NCI-H187 (cell line): ENCODE measurements around the gene HIF1AN.

Experiments used
- DNase-seq, 2 experiments: peaks; one replicate each; lab custom pipeline; 2025; lab: John Stamatoyannopoulos, UW

The HIF1AN gene

GRCh38 chr10:100535715-100536353 lies at the start of gene HIF1AN:
Gene HIF1AN, plus strand, starts transcription at chr10:100535943. Its CDS starts 16 bp downstream, at chr10:100535959.
- peak; percentile 61 to 72 for DNase-seq

GRCh38 chr10:100487529-100487928 lies 48.2 kb upstream of the HIF1AN start:
- DNase-seq = no peak

GRCh38 chr10:100489396-100489795 lies 46.3 kb upstream of the HIF1AN start:
- no peak for DNase-seq

- DNase-seq = no peak
Observed at GRCh38 chr10:100490531-100490930, 45.2 kb upstream of the HIF1AN start.

- DNase-seq = no peak
Observed at GRCh38 chr10:100496567-100496966, 39.2 kb upstream of the HIF1AN start.

- DNase-seq = no peak
Observed at GRCh38 chr10:100498059-100498458, 37.7 kb upstream of the HIF1AN start.

- no peak for DNase-seq
Observed at GRCh38 chr10:100501423-100501822, 34.3 kb upstream of the HIF1AN start.

- DNase-seq = no peak
Observed at GRCh38 chr10:100502926-100503494, 32.7 kb upstream of the HIF1AN start.

GRCh38 chr10:100504096-100504495 lies 31.6 kb upstream of the HIF1AN start:
- no peak for DNase-seq

GRCh38 chr10:100505164-100505563 lies 30.6 kb upstream of the HIF1AN start:
- no peak for DNase-seq

GRCh38 chr10:100506596-100507356 lies 29.0 kb upstream of the HIF1AN start:
- no peak for DNase-seq

GRCh38 chr10:100507357-100507732 lies 28.4 kb upstream of the HIF1AN start:
- no peak for DNase-seq

GRCh38 chr10:100508266-100508665 lies 27.5 kb upstream of the HIF1AN start:
- DNase-seq = no peak

- no peak for DNase-seq
Observed at GRCh38 chr10:100508691-100509150, 27.0 kb upstream of the HIF1AN start.

GRCh38 chr10:100509241-100509840 lies 26.4 kb upstream of the HIF1AN start:
- no peak for DNase-seq

GRCh38 chr10:100510533-100511308 lies 25.0 kb upstream of the HIF1AN start:
- DNase-seq = no peak

GRCh38 chr10:100515612-100516011 lies 20.1 kb upstream of the HIF1AN start:
- DNase-seq = no peak

GRCh38 chr10:100516847-100517246 lies 18.9 kb upstream of the HIF1AN start:
- no peak for DNase-seq

GRCh38 chr10:100518761-100519241 lies 16.9 kb upstream of the HIF1AN start:
- peak in 1 of 2 experiments; percentile 6 for DNase-seq

- DNase-seq = no peak
Observed at GRCh38 chr10:100519311-100520051, 16.3 kb upstream of the HIF1AN start, which contains the start of gene SEC31B. Gene SEC31B, minus strand, starts transcription at chr10:100519861. Its CDS starts 2,909 bp downstream, at chr10:100516952.

GRCh38 chr10:100520811-100521210 lies 14.9 kb upstream of the HIF1AN start:
- DNase-seq = no peak
